Cortex of kidney (tissue), 1 donor: ENCODE measurements around the gene ADAR.
"Not testable (repeated sequence)": the region's sequence is repeated elsewhere in the genome, so short reads cannot be mapped to it uniquely, and the experiment has no call there.

Experiments used
- DNase-seq: peaks from one replicate; lab custom pipeline; 2025; lab: John Stamatoyannopoulos, UW

ADAR gene

GRCh38 chr1:154607609-154608396, at the start of gene ADAR:
ADAR (minus strand) TSS chr1:154608186; CDS start chr1:154608006, 180 bp downstream.
- DNase-seq = no peak

- DNase-seq = no peak
These were observed 49.6 kb upstream of the ADAR start for GRCh38 chr1:154657556-154657955.

- no peak for DNase-seq
These were observed 44.9 kb upstream of the ADAR start for GRCh38 chr1:154652893-154653292.

GRCh38 chr1:154644724-154645123, 36.7 kb upstream of the ADAR start:
- DNase-seq = not testable (repeated sequence)

DNA sequence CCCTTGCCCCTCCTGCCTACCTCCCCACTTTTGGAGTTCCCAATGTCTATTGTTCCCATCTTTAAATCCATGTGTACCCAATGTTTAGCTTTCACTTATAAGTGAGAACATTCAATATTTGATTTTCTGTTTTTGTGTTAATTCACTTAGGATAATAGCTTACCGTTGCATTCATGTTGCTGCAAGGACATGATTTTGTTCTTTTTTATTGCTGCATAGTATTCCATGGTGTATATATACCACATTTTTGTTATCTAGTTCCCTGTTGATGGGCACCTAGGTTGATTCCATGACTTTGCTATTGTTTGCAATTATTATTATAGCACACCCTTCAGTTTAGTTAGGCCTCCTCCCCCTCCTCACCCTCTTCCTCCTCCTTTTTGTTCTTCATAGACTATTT, 33.5 kb upstream of the ADAR start:
- DNase-seq = no peak

GRCh38 chr1:154639876-154640275, 31.9 kb upstream of the ADAR start:
- DNase-seq = no peak

DNA sequence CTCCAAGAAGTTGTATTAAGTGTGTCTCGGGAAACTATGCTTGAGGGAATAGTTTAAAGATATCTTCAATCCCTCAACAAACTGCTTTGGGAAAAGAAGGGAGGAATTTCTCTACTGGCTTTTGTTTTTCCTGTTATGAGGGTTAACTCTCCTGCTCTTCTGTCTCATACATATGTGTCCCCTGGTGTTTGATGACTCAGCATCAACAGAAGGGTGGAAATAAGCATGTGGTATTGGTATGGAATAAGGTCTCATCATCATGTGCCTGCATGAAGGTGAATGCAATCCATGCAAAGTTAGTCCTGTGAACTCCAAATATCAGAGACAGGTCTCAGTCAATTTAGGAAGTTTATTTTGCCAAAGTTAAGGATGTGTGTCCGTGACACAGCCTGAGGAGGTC, 27.2 kb upstream of the ADAR start:
- DNase-seq = no peak

DNA sequence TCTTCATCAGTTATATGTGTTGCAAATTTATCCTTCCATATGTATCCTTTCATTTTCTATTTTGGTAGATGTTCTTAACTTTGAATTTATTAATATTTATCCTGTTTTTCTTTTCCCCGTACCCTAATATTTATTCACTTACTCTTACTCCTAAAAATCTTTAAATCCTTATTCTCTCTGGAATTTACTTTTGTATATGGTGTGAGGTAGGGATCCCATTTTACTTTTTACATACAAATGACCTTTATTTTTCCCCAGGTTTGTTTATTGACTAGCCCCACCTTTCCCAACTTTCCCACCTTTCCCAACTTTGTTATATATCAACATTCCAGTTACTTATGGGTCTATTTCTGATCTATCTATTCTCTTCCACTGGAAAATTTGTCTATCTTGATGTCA, 21.7 kb upstream of the ADAR start:
- no peak for DNase-seq

- no peak for DNase-seq
These were observed 21.2 kb upstream of the ADAR start for GRCh38 chr1:154629061-154629674.

DNA sequence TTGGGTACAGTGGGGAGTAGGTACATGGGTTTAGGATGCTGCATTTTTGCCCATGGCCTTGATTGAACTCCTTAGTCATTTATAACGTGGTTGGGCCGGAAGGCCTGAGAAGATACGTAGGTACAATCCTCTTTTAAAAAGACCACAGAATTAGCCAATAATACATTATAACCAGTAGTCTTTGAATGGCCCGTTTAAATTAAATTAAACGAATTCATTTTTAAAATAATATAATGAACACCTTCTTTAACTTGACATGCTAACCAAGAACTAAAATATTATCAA, 20.1 kb upstream of the ADAR start:
- DNase-seq = no peak

GRCh38 chr1:154627257-154628120, 19.5 kb upstream of the ADAR start:
- DNase-seq = no peak

DNA sequence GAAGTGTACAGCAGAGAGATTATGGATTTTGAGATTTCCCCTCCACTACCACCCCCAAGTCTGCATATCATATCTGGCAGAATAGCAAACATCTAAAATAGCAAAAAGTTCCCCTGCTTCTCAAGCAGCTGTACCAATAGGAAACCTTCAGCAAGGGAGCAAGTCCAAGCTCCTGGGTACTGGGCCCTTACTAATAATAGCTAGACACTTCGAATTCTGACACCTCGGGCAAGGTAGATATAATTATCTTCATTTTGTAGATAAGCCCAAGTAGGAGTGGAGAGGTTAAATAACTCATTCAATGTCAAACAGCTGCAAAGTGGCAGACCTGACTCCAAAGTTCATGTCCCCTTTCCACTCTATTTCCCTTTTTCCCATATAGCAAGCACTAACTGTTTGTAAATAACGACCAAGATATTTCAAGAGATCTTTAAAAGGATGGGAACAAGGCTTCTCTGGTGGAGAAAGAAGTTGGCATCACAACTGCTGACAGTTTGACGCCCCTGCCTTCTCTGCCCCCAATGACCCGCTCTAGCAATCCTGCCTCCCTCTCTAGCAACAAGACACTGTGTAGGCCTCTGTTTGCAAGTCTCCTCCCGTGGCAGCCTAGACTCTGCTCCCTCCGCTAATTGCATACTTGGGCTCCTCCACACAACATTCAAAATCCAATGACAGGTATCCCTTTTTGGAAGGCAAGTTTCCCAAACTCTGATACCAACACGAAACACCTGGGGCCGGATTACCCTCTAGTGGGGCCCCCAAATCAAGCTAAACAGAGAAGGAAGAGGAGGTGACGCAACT, 18.7 kb upstream of the ADAR start:
- DNase-seq = no peak

DNA sequence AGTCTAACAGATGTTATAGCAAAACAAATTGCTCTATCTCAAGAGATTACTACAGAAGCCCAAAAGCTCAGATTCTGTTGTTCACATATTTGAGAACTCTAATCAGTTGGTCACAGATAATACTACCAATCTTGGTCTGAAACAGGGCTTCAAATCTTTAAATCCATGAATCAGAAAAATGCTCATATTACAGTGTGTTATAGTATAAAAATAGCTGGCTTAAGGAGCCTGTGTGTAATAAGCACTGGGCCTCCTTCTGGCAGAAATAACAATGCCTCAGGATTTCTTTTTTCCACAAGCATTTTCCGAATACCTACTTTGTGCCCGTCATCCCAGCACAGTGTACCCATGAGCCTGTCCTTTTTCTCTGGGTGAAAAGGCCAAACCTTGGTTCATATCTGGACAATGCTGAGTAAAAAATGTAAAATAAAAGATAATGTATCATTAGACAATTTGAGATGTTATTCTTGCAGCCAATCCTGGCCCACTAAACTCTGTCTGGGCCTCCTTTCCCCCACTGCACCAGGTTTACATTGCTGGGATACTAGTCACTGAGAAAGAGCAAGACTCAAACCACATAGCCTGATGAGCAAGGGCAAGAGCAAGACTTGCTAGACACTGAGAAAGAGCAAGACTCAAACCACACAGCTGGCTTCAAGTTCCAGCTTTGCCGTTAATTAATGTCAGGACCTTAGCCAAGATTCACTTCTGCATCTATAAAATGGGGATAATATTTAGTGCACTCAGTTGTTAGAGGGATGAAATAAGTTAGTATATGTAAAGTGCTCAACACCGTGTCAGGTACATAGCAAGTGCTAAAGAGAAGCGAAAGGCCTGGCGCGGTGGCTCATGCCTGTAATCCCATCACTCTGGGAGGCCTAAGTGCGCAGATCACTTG, 17.0 kb upstream of the ADAR start:
- no peak for DNase-seq

DNA sequence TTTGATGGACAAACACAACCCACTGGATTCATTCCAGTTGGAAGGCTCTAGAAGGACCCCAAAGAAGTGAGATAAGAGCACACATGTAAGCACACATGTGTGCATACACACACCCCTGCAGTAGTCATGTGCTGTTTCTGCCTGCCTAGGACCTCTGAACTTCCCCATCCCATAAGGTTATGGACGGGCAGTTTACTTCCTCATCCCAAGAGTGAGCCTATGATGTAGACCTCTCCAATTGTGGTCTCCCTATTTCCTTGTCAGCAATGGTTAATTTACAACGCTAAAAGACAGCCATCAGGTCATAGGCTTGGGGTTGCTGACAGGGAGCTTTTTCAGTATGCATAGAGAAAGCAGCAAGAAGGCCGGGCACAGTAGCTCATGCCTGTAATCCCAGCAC, 15.4 kb upstream of the ADAR start:
- DNase-seq = no peak

DNA sequence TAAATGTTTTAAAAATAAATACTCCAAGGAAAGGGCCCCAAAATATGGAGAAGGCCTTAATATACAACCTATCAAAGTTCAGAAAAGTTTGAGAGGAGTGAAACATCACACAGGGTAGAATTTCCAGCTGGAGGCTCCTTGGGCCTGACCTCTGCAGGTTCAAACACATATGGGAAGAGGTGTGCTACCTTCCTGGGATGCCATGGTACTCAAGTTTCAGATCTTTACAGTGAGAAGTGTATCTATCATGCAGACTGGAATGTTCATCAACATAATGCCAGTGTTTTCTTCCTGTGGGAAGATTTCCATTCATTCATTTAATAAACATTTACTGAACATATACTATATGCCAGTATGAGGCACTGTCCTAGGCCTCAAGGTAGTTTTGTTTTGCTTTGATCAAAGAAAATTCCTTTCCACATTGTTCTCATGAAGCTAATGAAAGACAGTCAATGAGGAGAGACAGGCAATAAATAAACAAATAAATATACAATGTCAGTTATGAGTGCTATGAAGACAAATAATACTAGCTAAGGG, 14.6 kb upstream of the ADAR start:
- DNase-seq = no peak

GRCh38 chr1:154621875-154622274, 13.9 kb upstream of the ADAR start:
- DNase-seq = no peak

DNA sequence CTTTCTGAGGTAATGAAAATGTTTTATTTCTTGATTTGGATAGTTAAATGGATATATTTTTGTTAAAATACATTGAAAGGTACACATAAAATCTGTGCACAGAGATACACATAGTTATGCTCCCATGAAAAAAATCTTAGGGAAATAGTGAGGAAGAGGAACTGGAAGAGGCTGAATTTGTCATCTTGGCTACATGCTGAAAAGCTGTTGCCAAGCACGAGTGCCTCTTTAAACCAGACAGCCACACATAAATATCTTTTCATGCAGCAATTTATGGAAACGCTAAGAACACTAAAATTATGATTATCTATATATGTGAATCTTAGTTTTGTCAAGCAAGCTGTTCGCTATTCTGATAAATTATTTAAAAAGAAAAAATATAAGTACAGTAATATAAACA, 12.8 kb upstream of the ADAR start:
- no peak for DNase-seq

GRCh38 chr1:154619181-154619948, 11.4 kb upstream of the ADAR start:
- DNase-seq = no peak

DNA sequence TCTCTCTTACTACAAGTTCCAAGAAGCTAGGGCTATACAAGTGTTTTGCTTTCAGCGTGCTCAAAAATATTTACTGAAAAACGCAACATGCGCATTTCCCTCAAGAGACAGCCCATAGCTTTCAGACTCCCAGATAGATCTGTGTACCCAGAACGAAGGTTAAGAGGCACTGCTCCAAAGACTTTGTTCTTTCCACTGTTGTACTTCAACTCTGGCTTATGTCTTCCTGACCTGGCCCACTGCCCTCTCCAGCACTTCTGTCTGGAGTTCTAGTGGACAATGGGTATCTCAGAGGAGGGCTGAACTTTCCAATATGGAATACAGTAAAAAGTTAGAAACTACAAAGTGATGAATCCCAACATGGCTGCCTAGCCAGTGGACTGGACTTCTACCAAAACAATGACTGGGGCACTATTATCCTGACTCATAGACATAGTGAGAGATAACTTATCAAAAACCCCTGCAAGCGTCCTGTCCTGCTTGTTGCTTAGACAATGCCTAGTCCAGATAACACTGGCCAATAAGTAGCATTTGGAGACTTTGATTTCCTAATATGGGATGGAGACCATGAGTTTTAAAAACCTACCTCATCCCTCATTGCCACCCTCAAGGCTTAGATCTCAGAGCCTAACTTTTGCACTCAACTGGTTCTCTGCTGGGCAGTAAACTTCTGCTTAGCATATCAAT, 8.8 kb upstream of the ADAR start:
- DNase-seq = no peak

DNA sequence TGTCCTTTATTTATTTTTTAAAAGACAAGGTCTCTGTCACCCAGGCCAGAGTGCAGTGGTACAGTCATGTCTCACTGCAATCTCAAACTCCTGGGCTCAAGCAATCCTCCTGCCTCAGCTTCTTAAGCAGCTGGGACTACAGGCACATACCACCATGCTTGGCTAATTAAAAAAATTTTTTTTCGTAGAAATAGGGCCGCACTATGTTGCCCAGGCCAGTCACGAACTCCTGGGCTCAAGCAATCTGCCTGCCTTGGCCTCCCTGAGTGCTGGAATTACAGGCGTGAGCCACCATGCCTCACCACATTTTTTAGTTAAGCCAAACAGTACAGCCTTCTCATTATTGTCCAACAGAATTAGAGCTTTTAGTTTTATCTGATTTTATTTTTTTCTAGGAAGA, 7.4 kb upstream of the ADAR start:
- no peak for DNase-seq
